ENCODE results near the gene COX18. TPM values are rescaled to one million over a fixed set of nuclear protein-coding genes. Genes with fewer than 3 reads are reported as not detected.

Gene COX18
- total RNA-seq, 1 donor from 2014 or later, result 20.4 TPM

GRCh38 chr4:73013310-73013709, 56.2 kb downstream of the COX18 start:
- Mint-ChIP-seq H3K36me3 (ENCODE audit: low read depth) (no peaks in the 10 kb centered on the region), H3K27me3 (ENCODE audit: low read depth) (no peaks in the 10 kb centered on the region), H3K27ac (ENCODE audit: unreplicated experiment) (no peak overlapping the region), H3K4me1 (no peaks in the 10 kb centered on the region), H3K9me3 (peaks cover 5% of the 10 kb centered on the region), H3K4me3 (no peak overlapping the region)
- TF ChIP-seq CTCF (conservative IDR thresholded peaks at IDR 0.05), result no peak
- no peak for DNase-seq (ENCODE audit: low read depth, low spot score)

- Mint-ChIP-seq H3K9me3 (peaks cover 5% of the 10 kb centered on the region), H3K36me3 (ENCODE audit: low read depth) (no peaks in the 10 kb centered on the region), H3K4me3 (no peak overlapping the region), H3K4me1 (no peaks in the 10 kb centered on the region), H3K27ac (ENCODE audit: unreplicated experiment) (no peak overlapping the region), H3K27me3 (ENCODE audit: low read depth) (no peaks in the 10 kb centered on the region)
- TF ChIP-seq CTCF (conservative IDR thresholded peaks at IDR 0.05), result no peak
- DNase-seq (ENCODE audit: low read depth, low spot score), result no peak
These were observed 56.8 kb downstream of the COX18 start for GRCh38 chr4:73012673-73013072.

GRCh38 chr4:73011629-73011985, 57.9 kb downstream of the COX18 start:
- Mint-ChIP-seq H3K9me3 (peaks cover 5% of the 10 kb centered on the region), H3K4me1 (peaks cover 4% of the 10 kb centered on the region), H3K36me3 (ENCODE audit: low read depth) (no peaks in the 10 kb centered on the region), H3K27ac (ENCODE audit: unreplicated experiment) (no peak overlapping the region), H3K4me3 (no peak overlapping the region), H3K27me3 (ENCODE audit: low read depth) (no peaks in the 10 kb centered on the region)
- no peak for TF ChIP-seq CTCF (conservative IDR thresholded peaks at IDR 0.05)
- no peak for DNase-seq (ENCODE audit: low read depth, low spot score)

- H3K4me1 Mint-ChIP-seq, result peaks cover 4% of the 10 kb centered on the region
- peaks cover 5% of the 10 kb centered on the region for H3K9me3 Mint-ChIP-seq
These were observed 58.5 kb downstream of the COX18 start for GRCh38 chr4:73010789-73011628.

GRCh38 chr4:73007526-73008100, 61.9 kb downstream of the COX18 start:
- H3K9me3 Mint-ChIP-seq, result peaks cover 5% of the 10 kb centered on the region
- TF ChIP-seq CTCF (conservative IDR thresholded peaks at IDR 0.05), result no peak
- no peak overlapping the region for H3K27ac Mint-ChIP-seq (ENCODE audit: unreplicated experiment)
- H3K4me1 Mint-ChIP-seq, result peaks cover 4% of the 10 kb centered on the region
- no peak overlapping the region for H3K4me3 Mint-ChIP-seq
- H3K27me3 Mint-ChIP-seq (ENCODE audit: low read depth), result peaks cover 7% of the 10 kb centered on the region
- no peaks in the 10 kb centered on the region for H3K36me3 Mint-ChIP-seq (ENCODE audit: low read depth)
- DNase-seq (ENCODE audit: low read depth, low spot score), result no peak

More at GRCh38 chr4:73010789-73011628, 58.5 kb downstream of the COX18 start:
- no peak for DNase-seq (ENCODE audit: low read depth, low spot score)
- Mint-ChIP-seq H3K4me3 (no peak overlapping the region), H3K36me3 (ENCODE audit: low read depth) (no peaks in the 10 kb centered on the region), H3K27me3 (ENCODE audit: low read depth) (no peaks in the 10 kb centered on the region), H3K27ac (ENCODE audit: unreplicated experiment) (no peak overlapping the region)
- TF ChIP-seq CTCF (conservative IDR thresholded peaks at IDR 0.05), result no peak
